Measurements from ENCODE around the gene TAOK3.

The TAOK3 gene

DNA sequence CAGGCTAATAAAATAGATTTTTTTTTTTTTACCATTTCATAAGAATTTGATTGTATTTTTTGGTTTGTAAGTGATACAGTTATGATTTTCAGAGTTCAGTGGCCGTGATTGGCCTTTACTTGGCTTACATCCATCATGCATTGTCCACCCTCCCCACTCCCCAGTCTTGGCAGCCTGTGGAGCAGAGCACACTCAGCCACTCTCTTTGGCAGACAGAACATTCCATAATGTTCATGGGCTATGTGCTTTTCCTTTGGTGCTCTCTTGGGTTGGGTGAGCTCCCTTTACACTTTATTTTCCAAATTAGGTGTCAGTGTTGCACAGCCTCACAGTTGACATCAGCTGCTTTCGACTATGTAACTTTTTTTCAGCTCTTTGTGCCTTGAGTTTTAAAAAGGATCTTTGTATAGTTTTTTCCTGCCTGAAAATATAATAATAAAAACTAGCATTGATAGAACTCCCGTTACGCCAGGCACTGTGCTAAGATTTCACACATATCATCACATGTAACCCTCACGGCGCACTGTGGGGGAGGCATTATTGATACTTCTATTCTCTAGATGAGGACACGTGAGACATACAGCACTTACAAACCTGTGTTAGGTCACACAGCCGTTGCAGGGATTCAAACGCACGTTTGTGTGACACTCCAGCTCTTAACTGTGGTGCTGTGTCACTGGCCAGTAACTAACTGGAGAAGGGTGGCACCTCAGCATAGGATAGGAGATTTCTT is 25.2 kb upstream of the TAOK3 start:
- H4K20me1 ChIP-seq (ENCODE audit: insufficient read depth, low read length), result no peaks in the 10 kb centered on the region
- no peaks in the 10 kb centered on the region for H3K9me3 ChIP-seq (ENCODE audit: low read length)
- H3K79me2 ChIP-seq (ENCODE audit: insufficient read depth, low read length), result no peaks in the 10 kb centered on the region
- H3K4me2 ChIP-seq (ENCODE audit: low read length), result no peak overlapping the region
- H3K27ac ChIP-seq (ENCODE audit: low read depth, low read length, poor library complexity, severe bottlenecking), result no peak overlapping the region
- H3K4me1 ChIP-seq (ENCODE audit: insufficient read depth, low read length, severe bottlenecking), result no peaks in the 10 kb centered on the region
- H2AFZ ChIP-seq (ENCODE audit: low read length), result no peak overlapping the region
- H3K9ac ChIP-seq (ENCODE audit: low read length), result no peak overlapping the region
- H3F3A ChIP-seq (ENCODE audit: insufficient read depth, low read length), result no peaks in the 10 kb centered on the region
- TF ChIP-seq, protein P1, sequence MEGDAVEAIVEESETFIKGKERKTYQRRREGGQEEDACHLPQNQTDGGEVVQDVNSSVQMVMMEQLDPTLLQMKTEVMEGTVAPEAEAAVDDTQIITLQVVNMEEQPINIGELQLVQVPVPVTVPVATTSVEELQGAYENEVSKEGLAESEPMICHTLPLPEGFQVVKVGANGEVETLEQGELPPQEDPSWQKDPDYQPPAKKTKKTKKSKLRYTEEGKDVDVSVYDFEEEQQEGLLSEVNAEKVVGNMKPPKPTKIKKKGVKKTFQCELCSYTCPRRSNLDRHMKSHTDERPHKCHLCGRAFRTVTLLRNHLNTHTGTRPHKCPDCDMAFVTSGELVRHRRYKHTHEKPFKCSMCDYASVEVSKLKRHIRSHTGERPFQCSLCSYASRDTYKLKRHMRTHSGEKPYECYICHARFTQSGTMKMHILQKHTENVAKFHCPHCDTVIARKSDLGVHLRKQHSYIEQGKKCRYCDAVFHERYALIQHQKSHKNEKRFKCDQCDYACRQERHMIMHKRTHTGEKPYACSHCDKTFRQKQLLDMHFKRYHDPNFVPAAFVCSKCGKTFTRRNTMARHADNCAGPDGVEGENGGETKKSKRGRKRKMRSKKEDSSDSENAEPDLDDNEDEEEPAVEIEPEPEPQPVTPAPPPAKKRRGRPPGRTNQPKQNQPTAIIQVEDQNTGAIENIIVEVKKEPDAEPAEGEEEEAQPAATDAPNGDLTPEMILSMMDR (IDR thresholded peaks at IDR 0.05; ENCODE audit: low read length), result no peak
- TF ChIP-seq EZH2 (IDR thresholded peaks at IDR 0.05; ENCODE audit: borderline replicate concordance, low read length), result no peak
- H3K36me3 ChIP-seq (ENCODE audit: insufficient read depth, low read length), result peaks cover 83% of the 10 kb centered on the region
- H3K9me2 ChIP-seq (ENCODE audit: low read depth, low read length), result no peaks in the 10 kb centered on the region
- no peak overlapping the region for H3K4me3 ChIP-seq (ENCODE audit: low read depth, low read length, poor library complexity, severe bottlenecking)
- no peaks in the 10 kb centered on the region for H3K27me3 ChIP-seq (ENCODE audit: insufficient read depth, low read length)

DNA sequence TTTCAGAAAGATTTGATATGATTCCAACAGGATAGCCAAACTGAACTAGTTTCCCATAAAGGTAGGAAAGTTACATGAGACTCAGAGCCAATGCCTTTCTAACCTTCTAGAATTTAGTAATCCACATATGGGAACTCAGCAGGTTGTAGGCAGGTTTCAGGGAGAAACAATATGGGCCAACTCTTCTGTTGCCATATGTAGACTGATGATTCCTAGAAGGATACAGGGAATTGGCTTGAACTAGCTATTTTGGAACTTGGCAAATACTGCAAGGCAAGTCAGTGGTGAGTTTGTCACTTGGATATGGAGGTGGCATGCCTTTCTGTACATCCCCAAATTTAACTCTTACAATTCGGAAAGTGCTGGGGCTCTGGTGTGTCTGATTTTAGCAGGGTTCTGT is 19.1 kb upstream of the TAOK3 start:
- H3K9ac ChIP-seq (ENCODE audit: low read length), result no peak overlapping the region
- TF ChIP-seq EZH2 (IDR thresholded peaks at IDR 0.05; ENCODE audit: borderline replicate concordance, low read length), result no peak
- TF ChIP-seq, protein P1 (IDR thresholded peaks at IDR 0.05; ENCODE audit: low read length), result no peak
- H3K36me3 ChIP-seq (ENCODE audit: insufficient read depth, low read length), result peaks cover 85% of the 10 kb centered on the region

DNA sequence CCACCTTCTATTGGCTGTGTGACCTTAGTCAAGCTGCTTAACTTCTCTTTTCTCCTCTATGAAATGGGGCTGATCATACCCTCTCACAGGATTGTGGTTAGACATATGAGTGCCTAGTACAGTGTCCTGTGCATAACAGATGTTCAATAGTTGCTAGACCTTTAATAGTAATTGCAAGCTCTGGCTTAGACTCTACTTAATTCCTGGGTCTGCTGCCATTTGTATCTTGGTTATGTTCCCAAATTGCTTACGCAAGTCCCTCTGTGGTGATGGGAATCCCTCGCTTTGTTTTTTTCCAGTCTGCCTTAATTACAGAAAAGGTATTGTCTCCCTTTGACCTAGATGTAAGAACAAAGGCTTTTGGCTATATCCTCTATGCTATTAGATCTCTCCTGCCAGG is 18.7 kb upstream of the TAOK3 start:
- H3K4me1 ChIP-seq (ENCODE audit: insufficient read depth, low read length, severe bottlenecking), result no peaks in the 10 kb centered on the region
- no peak overlapping the region for H3K27ac ChIP-seq (ENCODE audit: low read depth, low read length, poor library complexity, severe bottlenecking)
- TF ChIP-seq, protein P1 (IDR thresholded peaks at IDR 0.05; ENCODE audit: low read length), result no peak
- no peak for TF ChIP-seq EZH2 (IDR thresholded peaks at IDR 0.05; ENCODE audit: borderline replicate concordance, low read length)
- H2AFZ ChIP-seq (ENCODE audit: low read length), result no peak overlapping the region
- H3K4me2 ChIP-seq (ENCODE audit: low read length), result no peak overlapping the region
- H3K9ac ChIP-seq (ENCODE audit: low read length), result no peak overlapping the region
- H4K20me1 ChIP-seq (ENCODE audit: insufficient read depth, low read length), result no peaks in the 10 kb centered on the region
- H3K9me3 ChIP-seq (ENCODE audit: low read length), result no peaks in the 10 kb centered on the region
- no peak overlapping the region for H3K4me3 ChIP-seq (ENCODE audit: low read depth, low read length, poor library complexity, severe bottlenecking)
- no peaks in the 10 kb centered on the region for H3K79me2 ChIP-seq (ENCODE audit: insufficient read depth, low read length)
- H3K27me3 ChIP-seq (ENCODE audit: insufficient read depth, low read length), result no peaks in the 10 kb centered on the region
- H3F3A ChIP-seq (ENCODE audit: insufficient read depth, low read length), result no peaks in the 10 kb centered on the region
- no peaks in the 10 kb centered on the region for H3K9me2 ChIP-seq (ENCODE audit: low read depth, low read length)
- peaks cover 85% of the 10 kb centered on the region for H3K36me3 ChIP-seq (ENCODE audit: insufficient read depth, low read length)

More for the DNA sequence above, 19.1 kb upstream of the TAOK3 start:
- Histone ChIP-seq H3K27ac (ENCODE audit: low read depth, low read length, poor library complexity, severe bottlenecking) (no peak overlapping the region), H4K20me1 (ENCODE audit: insufficient read depth, low read length) (no peaks in the 10 kb centered on the region), H3F3A (ENCODE audit: insufficient read depth, low read length) (no peaks in the 10 kb centered on the region), H3K9me3 (ENCODE audit: low read length) (no peaks in the 10 kb centered on the region), H3K4me1 (ENCODE audit: insufficient read depth, low read length, severe bottlenecking) (no peaks in the 10 kb centered on the region), H3K4me3 (ENCODE audit: low read depth, low read length, poor library complexity, severe bottlenecking) (no peak overlapping the region), H3K9me2 (ENCODE audit: low read depth, low read length) (no peaks in the 10 kb centered on the region), H3K4me2 (ENCODE audit: low read length) (no peak overlapping the region), H2AFZ (ENCODE audit: low read length) (no peak overlapping the region), H3K27me3 (ENCODE audit: insufficient read depth, low read length) (no peaks in the 10 kb centered on the region), H3K79me2 (ENCODE audit: insufficient read depth, low read length) (no peaks in the 10 kb centered on the region)

All from OCI-LY1 (cell line).